Right hindlimb (tissue), 1 donor: ENCODE results near the gene FGD2.
A peak's percentile ranks its signal among the peaks of the same experiment; 100 is the strongest.
"Not testable (repeated sequence)": the region's sequence is repeated elsewhere in the genome, so short reads cannot be mapped to it uniquely, and the experiment has no call there.

Experiments
- DNase-seq: peaks from one replicate; pipeline ENCODE4 v3.0.0-alpha.2; 2018

Gene FGD2

GRCh38 chr6:37020812-37021211 lies 15.4 kb downstream of the FGD2 start:
- no peak for DNase-seq

GRCh38 chr6:37021356-37022129 lies 16.1 kb downstream of the FGD2 start:
- peak; percentile 51 for DNase-seq

GRCh38 chr6:37022135-37022863 lies 16.8 kb downstream of the FGD2 start:
- no peak for DNase-seq

- DNase-seq: no peak
These were observed 19.3 kb downstream of the FGD2 start for GRCh38 chr6:37024656-37025337.

- no peak for DNase-seq
These were observed 20.4 kb downstream of the FGD2 start for GRCh38 chr6:37025621-37026466.

- DNase-seq: no peak
These were observed 21.7 kb downstream of the FGD2 start for GRCh38 chr6:37027036-37027720.

GRCh38 chr6:37027811-37028469 lies 22.5 kb downstream of the FGD2 start:
- no peak for DNase-seq

GRCh38 chr6:37029249-37029971 lies 24.0 kb downstream of the FGD2 start:
- peak; percentile 69 for DNase-seq

GRCh38 chr6:37030599-37030998 lies 25.1 kb downstream of the FGD2 start:
- no peak for DNase-seq

- no peak for DNase-seq
These were observed 26.8 kb downstream of the FGD2 start for GRCh38 chr6:37032239-37032638.

- DNase-seq: no peak
These were observed 27.8 kb downstream of the FGD2 start for GRCh38 chr6:37033255-37033654.

- DNase-seq: no peak
These were observed 28.7 kb downstream of the FGD2 start for GRCh38 chr6:37033819-37034795.

- DNase-seq: no peak
These were observed 30.7 kb downstream of the FGD2 start for GRCh38 chr6:37036146-37036545.

- peak; percentile 90 for DNase-seq
These were observed 33.1 kb downstream of the FGD2 start for GRCh38 chr6:37038292-37039198.

GRCh38 chr6:37039958-37040357 lies 34.5 kb downstream of the FGD2 start:
- DNase-seq: no peak

- DNase-seq: no peak
These were observed 36.1 kb downstream of the FGD2 start for GRCh38 chr6:37041521-37041920.

GRCh38 chr6:37042150-37042549 lies 36.7 kb downstream of the FGD2 start:
- no peak for DNase-seq

- not testable (repeated sequence) for DNase-seq
These were observed 37.6 kb downstream of the FGD2 start for GRCh38 chr6:37043091-37043490.

GRCh38 chr6:37047346-37047688 lies 41.9 kb downstream of the FGD2 start:
- DNase-seq: no peak
